ENCODE measurements around the gene RNF225.

DNA sequence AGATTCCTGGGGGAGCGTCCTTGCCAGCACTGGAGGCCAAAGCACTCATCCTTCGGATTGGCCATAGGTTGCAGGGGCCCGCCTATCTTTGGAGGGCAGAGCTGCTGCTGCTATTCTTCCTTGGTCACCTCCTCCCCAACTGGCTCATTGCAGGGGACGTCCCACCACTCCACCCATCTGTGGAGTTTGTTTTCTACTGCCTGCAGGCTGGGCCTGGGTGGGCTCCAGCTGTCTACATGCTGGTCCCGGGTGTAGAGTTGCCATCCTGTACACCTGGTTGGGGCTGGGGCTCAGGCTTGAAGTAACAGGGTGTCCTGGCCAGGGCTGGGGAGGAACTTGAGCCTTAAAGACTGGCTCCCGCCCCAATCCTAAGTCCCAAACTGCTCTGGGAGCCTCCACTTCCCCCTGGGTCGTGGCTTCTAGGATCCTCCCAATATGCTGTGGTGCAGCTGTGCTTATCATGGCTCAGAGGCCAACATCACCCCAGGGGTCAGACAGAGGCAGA is 2.1 kb downstream of the RNF225 start:
- TF ChIP-seq, protein P1, sequence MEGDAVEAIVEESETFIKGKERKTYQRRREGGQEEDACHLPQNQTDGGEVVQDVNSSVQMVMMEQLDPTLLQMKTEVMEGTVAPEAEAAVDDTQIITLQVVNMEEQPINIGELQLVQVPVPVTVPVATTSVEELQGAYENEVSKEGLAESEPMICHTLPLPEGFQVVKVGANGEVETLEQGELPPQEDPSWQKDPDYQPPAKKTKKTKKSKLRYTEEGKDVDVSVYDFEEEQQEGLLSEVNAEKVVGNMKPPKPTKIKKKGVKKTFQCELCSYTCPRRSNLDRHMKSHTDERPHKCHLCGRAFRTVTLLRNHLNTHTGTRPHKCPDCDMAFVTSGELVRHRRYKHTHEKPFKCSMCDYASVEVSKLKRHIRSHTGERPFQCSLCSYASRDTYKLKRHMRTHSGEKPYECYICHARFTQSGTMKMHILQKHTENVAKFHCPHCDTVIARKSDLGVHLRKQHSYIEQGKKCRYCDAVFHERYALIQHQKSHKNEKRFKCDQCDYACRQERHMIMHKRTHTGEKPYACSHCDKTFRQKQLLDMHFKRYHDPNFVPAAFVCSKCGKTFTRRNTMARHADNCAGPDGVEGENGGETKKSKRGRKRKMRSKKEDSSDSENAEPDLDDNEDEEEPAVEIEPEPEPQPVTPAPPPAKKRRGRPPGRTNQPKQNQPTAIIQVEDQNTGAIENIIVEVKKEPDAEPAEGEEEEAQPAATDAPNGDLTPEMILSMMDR (IDR thresholded peaks at IDR 0.05) = no peak
- TF ChIP-seq, protein P2, sequence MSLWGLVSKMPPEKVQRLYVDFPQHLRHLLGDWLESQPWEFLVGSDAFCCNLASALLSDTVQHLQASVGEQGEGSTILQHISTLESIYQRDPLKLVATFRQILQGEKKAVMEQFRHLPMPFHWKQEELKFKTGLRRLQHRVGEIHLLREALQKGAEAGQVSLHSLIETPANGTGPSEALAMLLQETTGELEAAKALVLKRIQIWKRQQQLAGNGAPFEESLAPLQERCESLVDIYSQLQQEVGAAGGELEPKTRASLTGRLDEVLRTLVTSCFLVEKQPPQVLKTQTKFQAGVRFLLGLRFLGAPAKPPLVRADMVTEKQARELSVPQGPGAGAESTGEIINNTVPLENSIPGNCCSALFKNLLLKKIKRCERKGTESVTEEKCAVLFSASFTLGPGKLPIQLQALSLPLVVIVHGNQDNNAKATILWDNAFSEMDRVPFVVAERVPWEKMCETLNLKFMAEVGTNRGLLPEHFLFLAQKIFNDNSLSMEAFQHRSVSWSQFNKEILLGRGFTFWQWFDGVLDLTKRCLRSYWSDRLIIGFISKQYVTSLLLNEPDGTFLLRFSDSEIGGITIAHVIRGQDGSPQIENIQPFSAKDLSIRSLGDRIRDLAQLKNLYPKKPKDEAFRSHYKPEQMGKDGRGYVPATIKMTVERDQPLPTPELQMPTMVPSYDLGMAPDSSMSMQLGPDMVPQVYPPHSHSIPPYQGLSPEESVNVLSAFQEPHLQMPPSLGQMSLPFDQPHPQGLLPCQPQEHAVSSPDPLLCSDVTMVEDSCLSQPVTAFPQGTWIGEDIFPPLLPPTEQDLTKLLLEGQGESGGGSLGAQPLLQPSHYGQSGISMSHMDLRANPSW (CRISPR knock-in tag; conservative IDR thresholded peaks at IDR 0.05; ENCODE audit: low read depth) = no peak
- TF ChIP-seq, protein P3, sequence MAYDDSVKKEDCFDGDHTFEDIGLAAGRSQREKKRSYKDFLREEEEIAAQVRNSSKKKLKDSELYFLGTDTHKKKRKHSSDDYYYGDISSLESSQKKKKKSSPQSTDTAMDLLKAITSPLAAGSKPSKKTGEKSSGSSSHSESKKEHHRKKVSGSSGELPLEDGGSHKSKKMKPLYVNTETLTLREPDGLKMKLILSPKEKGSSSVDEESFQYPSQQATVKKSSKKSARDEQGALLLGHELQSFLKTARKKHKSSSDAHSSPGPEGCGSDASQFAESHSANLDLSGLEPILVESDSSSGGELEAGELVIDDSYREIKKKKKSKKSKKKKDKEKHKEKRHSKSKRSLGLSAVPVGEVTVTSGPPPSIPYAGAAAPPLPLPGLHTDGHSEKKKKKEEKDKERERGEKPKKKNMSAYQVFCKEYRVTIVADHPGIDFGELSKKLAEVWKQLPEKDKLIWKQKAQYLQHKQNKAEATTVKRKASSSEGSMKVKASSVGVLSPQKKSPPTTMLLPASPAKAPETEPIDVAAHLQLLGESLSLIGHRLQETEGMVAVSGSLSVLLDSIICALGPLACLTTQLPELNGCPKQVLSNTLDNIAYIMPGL (CRISPR knock-in tag; IDR thresholded peaks at IDR 0.05) = no peak
- TF ChIP-seq, protein P4, sequence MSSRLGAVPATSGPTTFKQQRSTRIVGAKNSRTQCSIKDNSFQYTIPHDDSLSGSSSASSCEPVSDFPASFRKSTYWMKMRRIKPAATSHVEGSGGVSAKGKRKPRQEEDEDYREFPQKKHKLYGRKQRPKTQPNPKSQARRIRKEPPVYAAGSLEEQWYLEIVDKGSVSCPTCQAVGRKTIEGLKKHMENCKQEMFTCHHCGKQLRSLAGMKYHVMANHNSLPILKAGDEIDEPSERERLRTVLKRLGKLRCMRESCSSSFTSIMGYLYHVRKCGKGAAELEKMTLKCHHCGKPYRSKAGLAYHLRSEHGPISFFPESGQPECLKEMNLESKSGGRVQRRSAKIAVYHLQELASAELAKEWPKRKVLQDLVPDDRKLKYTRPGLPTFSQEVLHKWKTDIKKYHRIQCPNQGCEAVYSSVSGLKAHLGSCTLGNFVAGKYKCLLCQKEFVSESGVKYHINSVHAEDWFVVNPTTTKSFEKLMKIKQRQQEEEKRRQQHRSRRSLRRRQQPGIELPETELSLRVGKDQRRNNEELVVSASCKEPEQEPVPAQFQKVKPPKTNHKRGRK (CRISPR knock-in tag; IDR thresholded peaks at IDR 0.05; ENCODE audit: borderline replicate concordance) = no peak
- TF ChIP-seq, protein P5, sequence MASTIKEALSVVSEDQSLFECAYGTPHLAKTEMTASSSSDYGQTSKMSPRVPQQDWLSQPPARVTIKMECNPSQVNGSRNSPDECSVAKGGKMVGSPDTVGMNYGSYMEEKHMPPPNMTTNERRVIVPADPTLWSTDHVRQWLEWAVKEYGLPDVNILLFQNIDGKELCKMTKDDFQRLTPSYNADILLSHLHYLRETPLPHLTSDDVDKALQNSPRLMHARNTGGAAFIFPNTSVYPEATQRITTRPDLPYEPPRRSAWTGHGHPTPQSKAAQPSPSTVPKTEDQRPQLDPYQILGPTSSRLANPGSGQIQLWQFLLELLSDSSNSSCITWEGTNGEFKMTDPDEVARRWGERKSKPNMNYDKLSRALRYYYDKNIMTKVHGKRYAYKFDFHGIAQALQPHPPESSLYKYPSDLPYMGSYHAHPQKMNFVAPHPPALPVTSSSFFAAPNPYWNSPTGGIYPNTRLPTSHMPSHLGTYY (CRISPR knock-in tag; IDR thresholded peaks at IDR 0.05) = no peak
- TF ChIP-seq, protein P6, sequence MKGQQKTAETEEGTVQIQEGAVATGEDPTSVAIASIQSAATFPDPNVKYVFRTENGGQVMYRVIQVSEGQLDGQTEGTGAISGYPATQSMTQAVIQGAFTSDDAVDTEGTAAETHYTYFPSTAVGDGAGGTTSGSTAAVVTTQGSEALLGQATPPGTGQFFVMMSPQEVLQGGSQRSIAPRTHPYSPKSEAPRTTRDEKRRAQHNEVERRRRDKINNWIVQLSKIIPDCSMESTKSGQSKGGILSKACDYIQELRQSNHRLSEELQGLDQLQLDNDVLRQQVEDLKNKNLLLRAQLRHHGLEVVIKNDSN (CRISPR knock-in tag; IDR thresholded peaks at IDR 0.05) = no peak
- TF ChIP-seq GTF2I (CRISPR knock-in tag; conservative IDR thresholded peaks at IDR 0.05) = no peak
- no peak for TF ChIP-seq TP53 (CRISPR knock-in tag; IDR thresholded peaks at IDR 0.05)
- TF ChIP-seq FOXJ3 (CRISPR knock-in tag; IDR thresholded peaks at IDR 0.05; ENCODE audit: borderline replicate concordance) = no peak
- TF ChIP-seq, protein P7, sequence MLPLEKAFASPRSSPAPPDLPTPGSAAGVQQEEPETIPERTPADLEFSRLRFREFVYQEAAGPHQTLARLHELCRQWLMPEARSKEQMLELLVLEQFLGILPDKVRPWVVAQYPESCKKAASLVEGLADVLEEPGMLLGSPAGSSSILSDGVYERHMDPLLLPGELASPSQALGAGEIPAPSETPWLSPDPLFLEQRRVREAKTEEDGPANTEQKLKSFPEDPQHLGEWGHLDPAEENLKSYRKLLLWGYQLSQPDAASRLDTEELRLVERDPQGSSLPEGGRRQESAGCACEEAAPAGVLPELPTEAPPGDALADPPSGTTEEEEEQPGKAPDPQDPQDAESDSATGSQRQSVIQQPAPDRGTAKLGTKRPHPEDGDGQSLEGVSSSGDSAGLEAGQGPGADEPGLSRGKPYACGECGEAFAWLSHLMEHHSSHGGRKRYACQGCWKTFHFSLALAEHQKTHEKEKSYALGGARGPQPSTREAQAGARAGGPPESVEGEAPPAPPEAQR (CRISPR knock-in tag; IDR thresholded peaks at IDR 0.05) = no peak
- TF ChIP-seq, protein P8, sequence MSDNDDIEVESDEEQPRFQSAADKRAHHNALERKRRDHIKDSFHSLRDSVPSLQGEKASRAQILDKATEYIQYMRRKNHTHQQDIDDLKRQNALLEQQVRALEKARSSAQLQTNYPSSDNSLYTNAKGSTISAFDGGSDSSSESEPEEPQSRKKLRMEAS (CRISPR knock-in tag; IDR thresholded peaks at IDR 0.05) = no peak
- no peak for TF ChIP-seq ZNF317 (CRISPR knock-in tag; IDR thresholded peaks at IDR 0.05; ENCODE audit: borderline replicate concordance, low read depth)
- TF ChIP-seq, protein P9, sequence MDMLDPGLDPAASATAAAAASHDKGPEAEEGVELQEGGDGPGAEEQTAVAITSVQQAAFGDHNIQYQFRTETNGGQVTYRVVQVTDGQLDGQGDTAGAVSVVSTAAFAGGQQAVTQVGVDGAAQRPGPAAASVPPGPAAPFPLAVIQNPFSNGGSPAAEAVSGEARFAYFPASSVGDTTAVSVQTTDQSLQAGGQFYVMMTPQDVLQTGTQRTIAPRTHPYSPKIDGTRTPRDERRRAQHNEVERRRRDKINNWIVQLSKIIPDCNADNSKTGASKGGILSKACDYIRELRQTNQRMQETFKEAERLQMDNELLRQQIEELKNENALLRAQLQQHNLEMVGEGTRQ (CRISPR knock-in tag; IDR thresholded peaks at IDR 0.05) = no peak
- TF ChIP-seq JUN (CRISPR knock-in tag; IDR thresholded peaks at IDR 0.05) = no peak
